Measurements from ENCODE around the gene SOWAHA.

The SOWAHA gene

DNA sequence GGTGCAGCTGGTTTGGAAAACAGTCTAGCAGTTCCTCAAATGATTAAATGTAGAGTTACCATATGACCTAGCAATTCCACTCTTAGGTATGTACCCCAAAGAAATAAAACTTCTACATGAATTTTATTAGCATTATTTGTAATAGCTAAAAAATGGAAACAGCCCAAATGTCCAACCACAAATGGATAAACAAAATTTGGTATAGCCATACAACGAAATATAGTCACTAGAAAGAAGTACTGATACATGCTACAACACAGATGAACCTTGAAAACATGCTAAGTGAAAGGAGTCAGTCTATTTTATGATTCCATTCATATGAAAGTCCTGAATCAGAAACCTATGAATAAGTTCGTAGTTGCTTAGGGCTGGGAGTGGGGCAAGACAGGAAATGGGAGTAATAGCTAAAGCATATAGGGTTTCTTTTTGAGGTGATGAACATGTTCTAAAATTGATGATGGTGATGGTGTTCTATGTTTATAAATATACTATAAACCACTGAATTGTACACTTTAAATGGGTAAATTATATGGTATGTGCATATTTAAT lies 46.9 kb downstream of the SOWAHA start:
- no peak for DNase-seq

DNA sequence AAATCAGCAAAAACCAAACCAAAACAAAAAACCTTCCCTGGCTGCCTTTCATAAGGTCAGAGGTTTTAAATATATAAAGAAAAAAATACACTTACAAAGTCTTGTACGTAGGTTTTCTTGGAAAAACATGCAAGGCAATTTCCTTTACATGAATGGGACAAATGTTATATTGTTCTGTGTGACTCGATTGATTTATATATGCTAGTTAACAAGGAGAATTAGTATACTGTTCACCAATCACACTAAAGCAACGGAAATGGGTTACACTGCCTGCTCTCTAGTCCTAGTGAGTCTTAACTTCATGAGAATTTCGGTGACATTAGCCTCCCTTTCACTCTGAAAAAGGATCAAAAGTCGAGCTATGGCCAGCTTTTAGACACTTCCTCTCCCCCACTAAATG lies 47.6 kb downstream of the SOWAHA start:
- no peak for DNase-seq

DNA sequence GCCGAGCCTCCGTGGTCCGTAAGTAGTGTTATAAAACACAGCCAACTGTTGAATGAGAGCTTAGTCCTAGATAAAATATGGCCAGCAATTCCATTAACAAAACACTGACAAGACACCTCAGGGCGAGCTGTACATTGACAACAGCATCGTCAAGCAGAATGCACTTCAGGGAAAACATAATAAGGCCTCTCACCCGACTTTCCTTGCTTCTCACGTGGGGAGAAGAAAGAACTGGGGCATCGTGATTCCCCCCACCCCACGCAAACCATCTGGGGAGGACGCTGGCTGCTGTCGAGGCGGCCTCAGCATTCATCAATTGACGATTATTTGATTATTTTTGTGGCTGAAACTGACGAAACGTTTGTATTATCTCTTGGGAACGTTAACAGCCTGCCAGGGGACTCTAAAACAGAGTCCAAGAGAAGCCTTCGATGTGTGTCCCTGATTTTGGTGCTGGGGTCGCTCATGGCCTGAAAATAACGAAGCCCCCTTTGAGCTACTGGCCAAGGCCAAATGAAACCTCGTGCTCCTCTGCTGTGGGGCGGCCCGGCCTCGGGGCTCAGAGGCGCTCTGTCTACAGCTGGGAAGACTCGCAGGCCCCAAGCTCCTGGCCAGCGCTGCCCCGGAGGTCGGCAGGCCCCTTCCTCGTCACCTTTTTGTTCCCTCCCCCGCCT lies 52.7 kb downstream of the SOWAHA start:
- no peak for DNase-seq
